Adrenal gland (tissue), 12 donors: ENCODE measurements around the gene SYNGAP1. TPM values are rescaled to one million over a fixed set of nuclear protein-coding genes. Genes with fewer than 3 reads are reported as not detected.

Experiments
- DNase-seq, 7 donors: peaks; one replicate each; pipeline ENCODE4 v3.0.0-alpha.2; 2019 to 2020
- H3K27ac ChIP-seq, 5 donors: fragments of 200-600 bp; sonication (generic) in 4 of 5; 1 replicate in 3 of 5; 2 replicates in 2 of 5; pipeline versions ENCODE4 v1.5.1 to v1.8.0; 2016 to 2020; ENCODE audit warnings: mild to moderate bottlenecking in 1 of 5
- H3K27me3 ChIP-seq: fragments of 200-600 bp; 2 replicates; pipeline ENCODE4 v1.8.0; 2021
- H3K36me3 ChIP-seq, 2 donors: fragments of 200-600 bp; replicated peaks in 1 of 2; 1 replicate in 1 of 2; 2 replicates in 1 of 2; pipeline versions ENCODE4 v1.5.1 to v1.8.0; 2018 to 2022
- H3K4me1 ChIP-seq, 2 donors: fragments of 200-600 bp; replicated peaks in 1 of 2; 1 replicate in 1 of 2; 2 replicates in 1 of 2; pipeline versions ENCODE4 v1.5.1 to v1.8.0; 2018 to 2021
- H3K4me3 ChIP-seq, 4 donors: fragments of 200-600 bp; sonication (generic) in 3 of 4; one replicate each; pipeline ENCODE4 v1.5.1; 2016 to 2018
- H3K9me3 ChIP-seq, 3 donors: fragments of 200-600 bp; sonication (generic) in 1 of 3; replicated peaks in 1 of 3; 1 replicate in 2 of 3; 2 replicates in 1 of 3; pipeline versions ENCODE4 v1.5.1 to v1.8.0; 2016 to 2021
- POLR2A ChIP-seq, 2 donors: fragments of 450-650 bp; IDR thresholded peaks; one replicate each; pipeline ENCODE4 v1.6.1; 2017; ENCODE audit warnings: antibody characterized with exemption in 2 of 2, mild to moderate bottlenecking in 2 of 2, moderate library complexity in 1 of 2
- WGBS, 4 donors: extraction: QIAGEN DNeasy Blood & Tissue Kit in 2 of 4; methylation state at CpG; one replicate each; pipeline versions ENCODE4 v1.1.5 to v1.1.7; 2013 to 2017; 5-methylcytosine and 5-hydroxymethylcytosine counted together
- intact Hi-C, 2 donors: fragments of 100-400 bp; cut with DNase I; formaldehyde crosslinking; loops; one replicate each; pipeline versions ENCODE4 v1.14.1 to v1.15.0; 2022 to 2023
- polyA plus RNA-seq, 3 donors: library from polyadenylated mRNA; stranded (reverse); fragments of 200-250 nt in 2 of 3; fragments of 350-450 nt in 1 of 3; fragmentation: Illumina TruSeq in 1 of 3; extraction: RNeasy Lipid Tissue Mini Kit (QIAGEN cat#74804) in 1 of 3; gene quantifications; one replicate each; pipeline ENCODE4 v1.2.3, GENCODE V29; 2013 to 2014
- total RNA-seq, 9 donors: library from RNA; depleted of rRNA in 4 of 9; stranded (reverse); fragments of >200 nt in 4 of 9; fragments of 120-200 nt in 1 of 9; fragmentation: NEBNext Ultra II Directional in 1 of 9; extraction: Animal tissue kit (Norgen Biotek cat#: 25700) in 1 of 9; gene quantifications; one replicate each; pipeline versions ENCODE4 v1.1.0 to v1.2.4, GENCODE V29; 2013 to 2023
- TF ChIP-seq, protein P1 (sequence below), 6 experiments: fragments of 450-650 bp in 4 of 6; fragments of 200-600 bp in 2 of 6; sonication (generic) in 1 of 6; IDR thresholded peaks; 1 replicate in 5 of 6; 2 replicates in 1 of 6; pipeline versions ENCODE4 v1.5.1 to v1.8.0; 2016 to 2021; ENCODE audit warnings: antibody characterized with exemption in 6 of 6, mild to moderate bottlenecking in 2 of 6, moderate library complexity in 1 of 6
- donor health status: healthy with polysubstance abuse.
- donor health status: Bipolar disorder and iron deficiency.
- donor health status: DM: yes; HTN: yes; CAD: no.
- donor health status: DM: no; HTN: no; CAD: no.
- donor health status: DM: no; HTN: no; CAD: no.
- donor health status: DM: yes; HTN: yes; CAD: no.

SYNGAP1 gene
- total and polyA plus RNA-seq, 12 donors: 2.6 to 73.5 (median 8.7) TPM

DNA sequence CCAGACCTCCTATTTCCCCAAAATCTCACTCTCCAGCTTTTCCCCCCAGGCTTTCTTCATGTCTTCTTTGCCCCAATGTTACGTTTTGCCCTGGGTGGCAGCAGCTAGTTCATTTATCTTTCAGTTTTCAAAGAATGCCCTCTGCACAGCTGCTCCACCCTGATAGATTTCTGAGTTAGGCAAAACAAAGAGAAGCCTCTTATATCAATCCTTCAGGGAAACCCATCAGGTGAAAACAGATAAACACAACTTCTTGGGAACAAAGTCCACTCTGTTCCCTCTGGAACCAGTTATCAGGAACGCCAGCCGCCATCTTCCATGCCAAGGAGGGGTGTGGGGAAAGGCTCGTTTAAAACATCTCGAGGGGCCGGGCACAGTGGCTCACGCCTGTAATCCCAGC lies 68.5 kb downstream of the SYNGAP1 start:
- no peak overlapping the region for H3K4me3 ChIP-seq
- H3K9me3 ChIP-seq: no peaks in the 10 kb centered on the region
- no peaks in the 10 kb centered on the region for H3K4me1 ChIP-seq
- H3K27ac ChIP-seq: no peak overlapping the region
- no peak for TF ChIP-seq POLR2A (IDR thresholded peaks at IDR 0.05)
- TF ChIP-seq, protein P1, sequence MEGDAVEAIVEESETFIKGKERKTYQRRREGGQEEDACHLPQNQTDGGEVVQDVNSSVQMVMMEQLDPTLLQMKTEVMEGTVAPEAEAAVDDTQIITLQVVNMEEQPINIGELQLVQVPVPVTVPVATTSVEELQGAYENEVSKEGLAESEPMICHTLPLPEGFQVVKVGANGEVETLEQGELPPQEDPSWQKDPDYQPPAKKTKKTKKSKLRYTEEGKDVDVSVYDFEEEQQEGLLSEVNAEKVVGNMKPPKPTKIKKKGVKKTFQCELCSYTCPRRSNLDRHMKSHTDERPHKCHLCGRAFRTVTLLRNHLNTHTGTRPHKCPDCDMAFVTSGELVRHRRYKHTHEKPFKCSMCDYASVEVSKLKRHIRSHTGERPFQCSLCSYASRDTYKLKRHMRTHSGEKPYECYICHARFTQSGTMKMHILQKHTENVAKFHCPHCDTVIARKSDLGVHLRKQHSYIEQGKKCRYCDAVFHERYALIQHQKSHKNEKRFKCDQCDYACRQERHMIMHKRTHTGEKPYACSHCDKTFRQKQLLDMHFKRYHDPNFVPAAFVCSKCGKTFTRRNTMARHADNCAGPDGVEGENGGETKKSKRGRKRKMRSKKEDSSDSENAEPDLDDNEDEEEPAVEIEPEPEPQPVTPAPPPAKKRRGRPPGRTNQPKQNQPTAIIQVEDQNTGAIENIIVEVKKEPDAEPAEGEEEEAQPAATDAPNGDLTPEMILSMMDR (IDR thresholded peaks at IDR 0.05): no peak
- intact Hi-C loops: no loop called here
- 72 to 81% (median 77%) methylated on average over 7 of the region's 7 CpGs for WGBS, 4 donors
- no peak for DNase-seq
- no peaks in the 10 kb centered on the region for H3K36me3 ChIP-seq
- H3K27me3 ChIP-seq: no peaks in the 10 kb centered on the region

DNA sequence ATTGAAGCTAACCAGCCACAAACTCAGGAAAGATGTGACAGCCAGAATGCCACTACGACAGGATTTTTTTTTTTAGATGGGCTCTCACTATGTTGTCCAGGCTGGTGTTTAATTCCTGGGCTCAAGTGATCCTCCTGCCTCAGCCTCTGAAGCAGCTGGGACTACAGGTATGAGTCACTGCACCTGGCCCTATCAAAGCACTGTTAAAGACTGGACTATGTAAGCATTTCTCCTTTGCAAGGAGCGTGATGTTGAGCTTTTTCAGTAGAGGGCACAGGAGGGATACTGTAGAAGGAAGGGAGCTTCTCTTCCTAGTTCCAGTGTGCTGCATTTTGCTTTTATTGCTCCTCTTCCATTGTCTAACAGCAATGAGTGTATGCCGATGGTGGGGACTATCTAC lies 70.3 kb downstream of the SYNGAP1 start:
- Histone ChIP-seq H3K27me3 (no peaks in the 10 kb centered on the region), H3K36me3 (no peaks in the 10 kb centered on the region), H3K4me1 (no peaks in the 10 kb centered on the region), H3K4me3 (no peak overlapping the region), H3K27ac (no peak overlapping the region), H3K9me3 (no peaks in the 10 kb centered on the region)
- no peak for DNase-seq
- no peak for TF ChIP-seq POLR2A (IDR thresholded peaks at IDR 0.05)
- TF ChIP-seq, protein P1 (IDR thresholded peaks at IDR 0.05): no peak
- 71 to 90% (median 74%) methylated on average over 3 of the region's 3 CpGs for WGBS, 4 donors
- intact Hi-C loops: no loop called here

DNA sequence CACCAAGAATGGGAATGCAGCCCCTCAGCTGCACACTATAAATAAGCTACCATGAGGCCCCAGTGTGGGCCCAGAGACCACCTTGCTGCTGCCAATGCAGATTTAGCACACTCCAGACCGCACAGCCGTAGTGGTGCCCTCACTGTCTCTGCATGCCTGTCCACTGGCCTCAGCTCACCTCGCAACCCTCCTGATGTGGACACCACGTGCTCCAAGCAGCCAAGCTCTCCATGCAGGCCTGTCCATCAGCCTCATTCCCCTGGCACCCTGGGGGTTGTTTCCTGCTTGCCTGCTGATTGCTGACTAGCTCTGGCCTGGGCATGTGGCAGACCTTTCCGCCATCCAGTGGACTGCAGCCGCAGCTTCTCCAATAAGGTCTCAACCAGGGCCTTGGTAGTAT lies 70.8 kb downstream of the SYNGAP1 start:
- Histone ChIP-seq H3K27me3 (no peaks in the 10 kb centered on the region), H3K9me3 (no peaks in the 10 kb centered on the region), H3K4me1 (no peaks in the 10 kb centered on the region), H3K36me3 (no peaks in the 10 kb centered on the region), H3K27ac (no peak overlapping the region), H3K4me3 (no peak overlapping the region)
- DNase-seq: no peak
- intact Hi-C loops: no loop called here
- WGBS, 4 donors: 82 to 91% (median 88%) methylated on average over 4 to 6 of the region's 6 CpGs
- TF ChIP-seq, protein P1 (IDR thresholded peaks at IDR 0.05): no peak
- TF ChIP-seq POLR2A (IDR thresholded peaks at IDR 0.05): no peak

DNA sequence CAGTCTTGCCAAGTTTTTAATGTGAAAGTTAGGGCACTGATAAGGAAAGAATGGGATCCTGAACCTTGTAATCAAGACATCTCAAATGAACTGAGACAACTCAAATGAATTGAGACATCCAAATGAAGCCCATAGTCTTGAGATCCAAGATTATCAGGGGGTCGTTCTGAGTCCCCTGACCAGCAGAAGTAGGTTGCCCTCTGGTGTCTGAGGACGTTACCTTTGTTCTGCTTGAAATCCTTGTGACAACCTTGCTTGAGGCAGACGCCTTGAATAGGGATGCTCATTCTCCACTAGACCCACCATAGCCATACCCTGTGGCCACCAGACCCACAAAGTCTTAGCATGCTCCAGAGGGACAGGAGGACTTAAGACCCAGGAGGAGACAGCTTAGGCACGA lies 72.2 kb downstream of the SYNGAP1 start:
- TF ChIP-seq POLR2A (IDR thresholded peaks at IDR 0.05): no peak
- TF ChIP-seq, protein P1 (IDR thresholded peaks at IDR 0.05): no peak
- H3K4me1 ChIP-seq: no peaks in the 10 kb centered on the region
- H3K4me3 ChIP-seq: no peak overlapping the region
- H3K27ac ChIP-seq: no peak overlapping the region
- no peaks in the 10 kb centered on the region for H3K9me3 ChIP-seq
- WGBS, 4 donors: 41 to 54% (median 47%) methylated on average over 4 of the region's 4 CpGs
- no peaks in the 10 kb centered on the region for H3K36me3 ChIP-seq
- no peaks in the 10 kb centered on the region for H3K27me3 ChIP-seq
- intact Hi-C loops: no loop called here
- DNase-seq: no peak
